ENCODE results near the gene LRSAM1.

Gene LRSAM1

DNA sequence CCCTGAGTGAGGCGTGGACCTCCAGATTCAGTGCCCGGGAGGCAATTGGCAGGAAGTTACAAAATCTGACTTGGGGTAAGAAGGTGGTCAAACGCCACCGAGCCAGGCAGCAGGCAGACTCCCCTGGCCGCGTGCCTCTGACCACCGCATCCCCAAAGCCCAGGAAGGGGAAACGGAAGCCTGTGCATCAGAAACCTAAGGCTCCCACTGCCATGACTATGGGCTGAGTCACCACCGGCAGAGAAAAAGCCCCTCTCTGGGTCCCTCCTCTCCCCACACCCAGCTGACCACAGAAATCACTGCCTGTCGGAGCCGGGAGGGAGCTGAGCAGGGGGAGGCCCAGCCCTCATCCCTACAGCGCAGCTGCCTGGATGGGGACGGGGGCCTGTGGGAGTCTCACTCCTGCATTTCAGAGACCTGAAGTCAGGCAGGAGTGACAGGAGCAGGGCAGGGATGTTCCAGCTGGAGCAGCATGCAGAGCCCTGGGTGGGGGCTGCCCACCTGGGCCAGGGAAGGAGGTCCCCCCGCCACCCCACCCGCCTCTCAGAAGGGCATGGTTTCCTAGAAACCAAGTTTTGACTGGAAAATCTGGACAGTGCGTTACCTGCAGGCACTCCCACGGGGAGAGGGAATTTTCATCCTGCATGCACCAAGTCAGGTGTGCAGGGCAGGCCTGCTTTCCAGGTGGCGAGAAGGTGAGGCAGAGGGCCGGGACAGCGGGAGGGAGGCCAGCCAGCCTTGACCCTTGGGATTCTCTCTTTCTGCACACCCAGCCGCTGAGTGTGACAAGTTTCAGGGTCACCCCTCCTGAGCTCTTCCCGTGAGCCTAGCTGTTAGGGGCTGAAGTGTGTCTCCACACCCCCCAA, 68.2 kb downstream of the LRSAM1 start:
- peaks cover 34% of the 10 kb centered on the region for H3K4me1 Mint-ChIP-seq
- peaks cover 40% of the 10 kb centered on the region for H3K36me3 Mint-ChIP-seq (ENCODE audit: low read depth)
- H3K27me3 Mint-ChIP-seq (ENCODE audit: low read depth, poor library complexity), result no peaks in the 10 kb centered on the region
- peak overlapping the region; percentile 93 for H3K27ac Mint-ChIP-seq
- TF ChIP-seq, protein P1, sequence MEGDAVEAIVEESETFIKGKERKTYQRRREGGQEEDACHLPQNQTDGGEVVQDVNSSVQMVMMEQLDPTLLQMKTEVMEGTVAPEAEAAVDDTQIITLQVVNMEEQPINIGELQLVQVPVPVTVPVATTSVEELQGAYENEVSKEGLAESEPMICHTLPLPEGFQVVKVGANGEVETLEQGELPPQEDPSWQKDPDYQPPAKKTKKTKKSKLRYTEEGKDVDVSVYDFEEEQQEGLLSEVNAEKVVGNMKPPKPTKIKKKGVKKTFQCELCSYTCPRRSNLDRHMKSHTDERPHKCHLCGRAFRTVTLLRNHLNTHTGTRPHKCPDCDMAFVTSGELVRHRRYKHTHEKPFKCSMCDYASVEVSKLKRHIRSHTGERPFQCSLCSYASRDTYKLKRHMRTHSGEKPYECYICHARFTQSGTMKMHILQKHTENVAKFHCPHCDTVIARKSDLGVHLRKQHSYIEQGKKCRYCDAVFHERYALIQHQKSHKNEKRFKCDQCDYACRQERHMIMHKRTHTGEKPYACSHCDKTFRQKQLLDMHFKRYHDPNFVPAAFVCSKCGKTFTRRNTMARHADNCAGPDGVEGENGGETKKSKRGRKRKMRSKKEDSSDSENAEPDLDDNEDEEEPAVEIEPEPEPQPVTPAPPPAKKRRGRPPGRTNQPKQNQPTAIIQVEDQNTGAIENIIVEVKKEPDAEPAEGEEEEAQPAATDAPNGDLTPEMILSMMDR (IDR thresholded peaks at IDR 0.05), result no peak
- DNase-seq, result peak; percentile 31
- peaks cover 19% of the 10 kb centered on the region for H3K9me3 Mint-ChIP-seq
- H3K4me3 Mint-ChIP-seq, result no peak overlapping the region

DNA sequence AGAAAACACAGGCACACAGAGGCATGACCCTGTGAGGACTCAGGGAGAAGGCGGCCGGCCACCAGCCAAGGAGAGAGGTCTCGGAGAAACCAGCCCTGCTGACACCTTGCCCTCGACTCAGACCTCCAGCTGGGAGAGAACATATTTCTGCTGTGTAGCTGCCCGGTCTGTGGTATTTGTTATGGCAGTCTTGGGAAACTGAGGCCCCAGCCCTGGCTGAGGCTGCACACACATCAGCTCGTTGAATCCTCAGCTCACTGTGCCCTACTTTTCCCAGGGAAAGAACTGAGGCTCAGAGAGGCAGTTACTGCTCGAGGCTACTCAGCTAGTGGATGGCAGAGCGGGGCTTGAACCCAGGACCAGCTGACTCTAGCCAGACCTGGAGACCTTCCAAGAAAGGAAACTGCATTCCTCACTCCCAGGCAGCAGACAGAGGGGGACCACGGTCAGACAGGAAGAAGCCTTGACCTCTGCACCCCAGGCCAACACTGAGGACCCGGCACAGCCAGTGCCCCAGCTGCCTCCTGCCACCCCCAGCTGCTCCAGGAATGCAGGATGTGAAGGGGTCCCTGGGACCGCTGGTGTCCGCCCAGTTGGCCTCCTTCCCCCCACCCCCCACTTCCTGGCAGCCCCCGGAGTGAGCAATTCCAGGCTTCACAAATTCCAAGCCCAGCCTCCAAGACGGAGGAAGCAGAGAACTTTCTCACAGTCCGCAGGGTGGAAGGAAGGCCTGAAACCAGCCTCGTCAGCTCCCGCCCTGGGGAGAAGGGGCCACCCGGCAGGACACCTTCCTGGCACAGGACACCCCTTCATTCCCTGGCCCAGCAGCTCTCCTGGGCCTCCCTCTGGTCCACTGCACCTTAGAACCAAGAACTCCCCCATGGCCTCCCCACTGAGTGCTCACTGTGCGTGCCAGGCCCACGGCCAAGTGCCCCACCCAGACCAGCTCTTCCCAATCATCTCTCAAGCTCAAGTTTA, 69.9 kb downstream of the LRSAM1 start:
- H3K27ac Mint-ChIP-seq, result peak overlapping the region; percentile 54
- H3K4me1 Mint-ChIP-seq, result peaks cover 34% of the 10 kb centered on the region
- TF ChIP-seq, protein P1 (IDR thresholded peaks at IDR 0.05), result no peak
- peaks cover 51% of the 10 kb centered on the region for H3K36me3 Mint-ChIP-seq (ENCODE audit: low read depth)
- no peak overlapping the region for H3K4me3 Mint-ChIP-seq
- peaks cover 34% of the 10 kb centered on the region for H3K9me3 Mint-ChIP-seq
- H3K27me3 Mint-ChIP-seq (ENCODE audit: low read depth, poor library complexity), result no peaks in the 10 kb centered on the region
- DNase-seq, result peak; percentile 10

DNA sequence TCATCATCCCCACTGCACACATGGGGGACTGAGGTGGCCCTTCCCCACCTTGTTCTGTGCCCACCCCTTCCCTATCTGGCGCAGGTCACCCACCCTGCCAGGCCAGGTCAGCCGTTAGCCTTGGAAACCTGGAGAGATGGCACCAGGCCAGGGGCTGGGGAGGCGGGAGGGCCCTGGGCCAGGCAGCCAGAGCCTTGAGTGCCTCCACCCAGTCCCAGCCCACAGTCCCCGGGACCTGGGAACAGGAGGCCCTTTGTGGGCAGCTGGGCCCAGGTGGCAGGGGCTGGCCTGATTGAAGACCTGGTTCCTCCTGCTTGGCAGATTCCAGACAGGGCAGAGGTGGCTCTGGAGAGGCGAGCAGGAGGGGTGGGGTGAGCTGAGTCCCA, 70.6 kb downstream of the LRSAM1 start:
- H3K27ac Mint-ChIP-seq, result peak overlapping the region; percentile 36
- TF ChIP-seq, protein P1 (IDR thresholded peaks at IDR 0.05), result no peak
- no peak overlapping the region for H3K4me3 Mint-ChIP-seq
- no peaks in the 10 kb centered on the region for H3K27me3 Mint-ChIP-seq (ENCODE audit: low read depth, poor library complexity)
- peak; percentile 5 for DNase-seq
- peaks cover 40% of the 10 kb centered on the region for H3K9me3 Mint-ChIP-seq
- peaks cover 34% of the 10 kb centered on the region for H3K4me1 Mint-ChIP-seq
- peaks cover 58% of the 10 kb centered on the region for H3K36me3 Mint-ChIP-seq (ENCODE audit: low read depth)

DNA sequence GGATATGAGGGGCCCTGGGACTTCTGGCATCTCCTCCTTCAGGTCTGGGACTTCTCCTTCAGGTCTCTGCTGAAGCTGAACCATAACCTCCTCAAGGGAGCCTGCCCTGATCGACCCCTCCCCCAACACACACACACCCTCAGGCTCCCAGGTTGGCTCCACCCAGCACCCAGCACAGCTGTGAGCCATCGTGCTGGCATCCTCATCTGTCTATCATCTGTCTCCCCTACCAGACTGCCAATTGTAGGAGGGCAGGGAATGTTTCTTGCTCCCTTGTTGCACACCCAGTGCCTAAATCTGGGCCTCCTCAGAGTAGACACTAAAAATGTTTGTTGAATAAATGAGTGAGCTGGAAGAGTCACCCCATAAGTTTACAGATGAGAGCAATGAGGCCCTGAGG, 71.4 kb downstream of the LRSAM1 start:
- Mint-ChIP-seq H3K27me3 (ENCODE audit: low read depth, poor library complexity) (no peaks in the 10 kb centered on the region), H3K9me3 (peaks cover 40% of the 10 kb centered on the region), H3K4me1 (peaks cover 34% of the 10 kb centered on the region), H3K27ac (no peak overlapping the region), H3K36me3 (ENCODE audit: low read depth) (peaks cover 52% of the 10 kb centered on the region), H3K4me3 (no peak overlapping the region)
- no peak for DNase-seq
- TF ChIP-seq, protein P1 (IDR thresholded peaks at IDR 0.05), result no peak

DNA sequence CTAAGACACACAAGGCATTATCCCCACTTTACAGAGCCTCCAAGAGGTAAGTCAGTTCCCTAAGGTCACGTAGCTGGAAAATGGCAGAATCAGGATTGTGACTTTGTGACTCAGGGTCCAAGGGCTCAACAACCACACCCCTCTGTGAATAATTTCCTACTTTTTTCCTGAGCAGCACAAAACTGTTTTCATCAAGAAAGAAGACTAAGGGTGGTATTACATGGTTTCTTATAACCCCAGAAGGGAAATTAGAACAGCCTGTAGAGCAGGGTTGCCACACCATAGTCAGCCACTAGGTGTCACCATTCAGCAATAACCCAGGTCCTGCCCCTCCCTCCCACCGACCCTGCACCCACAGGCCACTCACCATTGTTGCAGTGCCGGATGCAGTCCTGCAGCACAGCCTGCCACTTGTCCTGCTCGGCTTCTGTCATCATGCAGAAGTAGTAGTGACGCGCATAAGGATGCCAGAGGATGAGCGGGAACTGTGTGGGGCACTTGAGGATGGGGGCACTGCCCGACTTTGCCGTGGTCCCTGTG, 72.1 kb downstream of the LRSAM1 start:
- H3K36me3 Mint-ChIP-seq (ENCODE audit: low read depth), result peaks cover 57% of the 10 kb centered on the region
- H3K27me3 Mint-ChIP-seq (ENCODE audit: low read depth, poor library complexity), result no peaks in the 10 kb centered on the region
- no peak overlapping the region for H3K4me3 Mint-ChIP-seq
- TF ChIP-seq, protein P1 (IDR thresholded peaks at IDR 0.05), result peak; percentile 32
- peaks cover 40% of the 10 kb centered on the region for H3K9me3 Mint-ChIP-seq
- no peak overlapping the region for H3K27ac Mint-ChIP-seq
- DNase-seq, result no peak
- H3K4me1 Mint-ChIP-seq, result peaks cover 34% of the 10 kb centered on the region
